Activated T-helper 1 cell treated with anti-CD3 and anti-CD28 coated beads, Interleukin-2, amount 50 U/mL, for 16 hours (primary cell): Measurements from ENCODE around the gene ESYT2.

Experiments used
- DNase-seq, 2 donors: peaks; one replicate each; pipeline ENCODE4 v3.0.0-alpha.2; 2020; ENCODE audit warnings: low read depth in 1 of 2, low spot score in 1 of 2

Gene ESYT2

GRCh38 chr7:158747408-158747807 lies 81.9 kb downstream of the ESYT2 start:
- DNase-seq: no peak

GRCh38 chr7:158746957-158747356 lies 82.4 kb downstream of the ESYT2 start:
- DNase-seq: no peak

DNA sequence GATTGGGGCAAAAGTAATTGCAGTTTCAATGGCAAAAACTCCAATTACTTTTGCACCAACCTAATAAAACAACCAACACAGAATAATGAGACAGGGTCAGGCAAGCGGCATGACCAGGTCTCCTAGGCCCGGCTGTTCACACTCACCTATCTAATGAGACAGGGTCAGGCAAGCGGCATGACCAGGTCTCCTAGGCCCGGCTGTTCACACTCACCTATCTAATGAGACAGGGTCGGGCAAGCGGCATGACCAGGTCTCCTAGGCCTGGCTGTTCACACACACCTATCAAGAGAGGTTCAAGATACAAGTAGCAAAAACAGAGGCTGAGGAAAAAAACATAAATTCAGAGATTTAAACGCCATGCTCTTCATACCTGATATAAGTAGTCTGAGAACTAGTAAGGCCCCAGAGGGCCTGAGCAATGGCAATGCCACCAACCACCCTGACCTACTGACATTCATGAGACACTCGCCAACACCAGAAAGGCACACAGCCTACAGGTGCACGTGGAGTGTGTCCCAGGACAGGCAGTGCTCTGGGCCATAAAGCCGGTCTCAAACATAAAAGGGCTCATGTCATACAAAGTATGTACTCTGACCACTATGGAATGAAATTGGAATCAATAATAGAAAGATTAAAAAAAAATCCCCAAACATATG lies 84.1 kb downstream of the ESYT2 start:
- no peak for DNase-seq

GRCh38 chr7:158744070-158744469 lies 85.2 kb downstream of the ESYT2 start:
- no peak for DNase-seq

DNA sequence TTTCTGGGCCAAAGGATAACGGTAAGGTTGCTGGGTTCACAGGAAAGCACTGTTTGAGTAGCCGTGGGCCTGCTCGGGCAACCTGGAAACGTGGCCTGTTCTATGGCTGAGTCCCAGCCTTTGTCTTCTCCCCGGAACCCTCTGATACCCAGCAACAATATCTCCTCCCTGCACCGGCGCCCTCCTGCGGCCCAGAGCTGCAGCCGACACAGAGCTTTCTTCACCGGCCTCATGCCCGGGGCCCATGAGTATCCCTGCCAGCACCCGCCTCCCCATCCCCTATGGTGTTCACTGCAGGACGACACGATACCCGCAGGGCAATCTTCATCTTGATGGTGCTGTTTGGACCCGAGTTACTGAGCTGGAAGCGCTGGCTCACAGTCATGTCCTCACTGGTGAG lies 86.1 kb downstream of the ESYT2 start:
- DNase-seq: no peak

DNA sequence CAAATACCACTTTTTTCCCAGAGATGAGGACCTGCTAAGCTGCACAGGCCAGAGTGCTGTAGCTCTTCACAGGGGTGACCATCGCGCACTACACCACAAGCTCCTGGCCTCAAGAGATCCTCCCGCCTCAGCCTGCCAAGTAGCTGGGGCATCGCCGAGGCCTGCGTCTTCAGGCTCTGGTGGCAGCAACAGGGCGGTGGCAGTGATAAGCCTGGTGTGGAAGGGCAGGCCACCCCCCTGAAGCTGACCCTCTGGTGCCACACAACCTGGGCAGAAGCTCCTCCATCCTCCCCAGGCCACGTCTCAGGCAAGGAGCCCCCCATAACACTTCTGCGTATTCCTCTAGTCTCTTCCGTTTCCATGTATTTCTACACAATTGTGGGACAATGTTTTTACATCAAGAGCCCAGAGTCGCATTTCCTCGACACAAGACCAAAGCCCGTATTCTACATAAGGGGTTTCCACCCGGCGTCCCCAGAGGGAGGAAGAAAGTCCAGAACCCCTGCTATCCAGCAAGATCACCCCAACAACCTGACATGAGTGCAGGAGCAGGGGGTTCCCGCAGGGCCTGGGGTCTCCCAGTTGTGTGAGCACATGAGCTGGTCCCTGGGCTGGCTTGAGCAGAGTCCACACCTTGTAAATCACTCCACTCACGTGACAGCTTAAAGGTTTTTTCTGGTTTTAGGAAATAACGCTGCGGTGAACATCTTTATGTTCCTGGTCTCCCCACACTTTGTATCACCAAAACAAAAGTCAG lies 87.1 kb downstream of the ESYT2 start:
- DNase-seq: no peak

DNA sequence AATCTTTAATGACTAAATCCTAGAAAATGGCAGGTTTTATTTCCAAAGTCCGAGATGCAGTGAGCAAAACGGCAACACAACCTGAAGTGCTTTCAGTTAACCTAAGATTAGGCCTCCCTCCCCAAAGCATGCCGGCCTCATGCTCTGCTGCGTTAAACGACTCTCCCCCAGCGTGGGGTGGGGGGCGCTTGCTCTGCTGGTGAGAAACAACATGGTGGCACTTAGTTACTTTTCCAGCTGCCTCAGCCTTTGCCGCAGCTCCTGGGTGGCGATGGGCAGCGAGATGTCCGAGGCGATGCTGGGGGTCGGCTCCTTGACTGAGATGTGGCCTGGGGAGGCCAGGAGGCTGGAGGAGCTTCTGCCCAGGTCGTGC lies 88.0 kb downstream of the ESYT2 start:
- DNase-seq: no peak

- no peak for DNase-seq
These were observed 88.5 kb downstream of the ESYT2 start for GRCh38 chr7:158740657-158741293.

DNA sequence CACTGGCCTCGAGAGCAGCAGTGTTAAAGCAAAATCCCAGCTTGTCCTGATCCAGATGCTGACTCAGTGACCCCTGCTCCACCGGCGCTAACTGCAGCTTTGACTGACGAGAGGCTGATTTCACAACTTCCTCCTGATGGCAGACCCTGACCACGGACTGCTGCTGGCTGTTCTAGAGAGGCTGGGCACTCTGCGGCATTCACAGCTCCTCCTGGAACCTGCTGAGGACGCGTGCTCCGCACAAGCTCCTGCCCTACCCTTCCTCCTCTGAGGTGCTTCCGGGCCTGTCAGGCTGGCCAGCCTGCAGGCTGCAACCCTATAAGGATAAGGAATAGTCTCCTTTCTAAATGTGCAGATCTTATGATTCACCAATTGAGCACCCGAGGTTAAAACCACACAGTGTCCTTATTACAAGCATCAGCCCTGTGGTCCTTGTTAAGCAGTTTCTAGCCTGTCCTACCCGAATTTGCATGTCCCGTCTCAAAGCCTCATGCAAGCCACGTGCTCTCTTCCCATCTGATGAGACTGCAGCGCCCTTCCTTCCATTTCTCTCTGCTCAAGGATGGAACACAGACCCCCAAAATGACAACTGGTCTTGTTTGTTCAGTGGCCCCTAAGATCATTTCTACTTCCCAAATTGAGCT lies 89.2 kb downstream of the ESYT2 start:
- DNase-seq: no peak

- no peak for DNase-seq
These were observed 90.5 kb downstream of the ESYT2 start for GRCh38 chr7:158738841-158739240.

- no peak for DNase-seq
These were observed 92.1 kb downstream of the ESYT2 start for GRCh38 chr7:158737064-158737695.

- no peak for DNase-seq
These were observed 93.4 kb downstream of the ESYT2 start for GRCh38 chr7:158735935-158736334.

- DNase-seq: no peak
These were observed 94.4 kb downstream of the ESYT2 start for GRCh38 chr7:158734861-158735260.

DNA sequence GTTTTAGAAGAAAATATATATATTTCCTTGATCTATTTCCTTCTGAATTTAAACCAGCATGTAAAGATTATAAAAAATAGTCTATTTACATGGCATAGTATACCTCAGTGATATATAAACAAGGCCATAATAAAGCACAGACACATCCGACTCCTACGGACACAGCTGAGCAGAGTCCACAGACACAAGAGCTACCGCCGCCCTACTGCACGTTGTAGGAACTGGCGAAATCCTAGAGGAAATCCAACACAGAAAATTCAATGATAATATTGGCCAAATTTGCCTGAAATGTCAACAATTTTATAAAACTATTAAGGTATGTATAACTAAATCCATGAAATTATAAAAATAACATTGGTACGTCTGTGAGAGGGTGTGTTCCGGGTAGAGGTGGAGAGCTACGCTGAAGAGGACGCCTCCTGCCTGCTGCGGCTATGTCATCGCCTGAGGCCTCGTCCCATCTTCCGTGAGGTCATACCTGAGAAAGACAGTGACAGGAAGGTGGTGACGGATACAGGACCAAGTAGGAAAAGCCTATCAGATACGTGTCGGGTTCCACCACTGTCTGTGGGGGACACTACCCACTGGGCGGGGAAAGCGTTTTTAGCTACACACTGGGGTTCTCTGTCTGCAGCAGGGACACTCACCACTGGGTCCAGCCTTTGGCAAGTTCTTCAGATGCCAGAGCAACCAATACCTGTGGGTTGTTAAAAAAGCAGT lies 95.4 kb downstream of the ESYT2 start:
- DNase-seq: no peak

- DNase-seq: no peak
These were observed 96.1 kb downstream of the ESYT2 start for GRCh38 chr7:158733220-158733519.

DNA sequence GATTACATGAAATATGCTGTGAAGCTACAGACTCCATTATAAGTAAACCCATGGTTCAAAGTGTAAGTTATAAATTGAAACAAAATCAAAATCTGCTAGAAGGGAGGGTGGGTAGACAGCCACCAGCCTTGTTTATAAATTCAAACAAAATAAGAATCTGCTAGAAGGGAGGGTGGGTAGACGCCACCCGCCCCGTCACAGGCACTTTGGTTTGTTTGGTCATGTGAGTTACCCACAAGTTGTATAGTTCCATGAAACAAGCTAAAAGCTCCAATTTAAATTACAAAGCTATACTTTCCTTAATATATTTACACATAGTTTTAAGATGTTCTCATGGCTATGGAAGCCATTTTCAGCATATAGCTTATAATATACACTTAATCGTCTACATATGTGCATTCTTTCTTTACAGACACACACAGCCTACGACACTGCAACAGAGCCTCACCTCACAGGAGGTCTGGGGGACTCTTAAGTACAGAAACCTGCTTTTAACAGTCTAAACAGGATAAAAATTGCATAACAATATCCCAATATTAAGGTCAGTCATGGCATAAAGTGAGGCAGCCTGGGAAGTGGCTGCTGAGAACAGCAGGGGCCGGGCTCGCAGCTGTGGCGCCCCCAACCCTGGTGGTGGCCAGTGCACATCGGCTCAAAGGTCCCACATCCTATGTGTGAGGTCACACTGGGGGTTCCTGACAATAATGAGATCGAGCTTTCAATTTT lies 96.7 kb downstream of the ESYT2 start:
- no peak for DNase-seq

GRCh38 chr7:158731761-158732160 lies 97.5 kb downstream of the ESYT2 start:
- no peak for DNase-seq

DNA sequence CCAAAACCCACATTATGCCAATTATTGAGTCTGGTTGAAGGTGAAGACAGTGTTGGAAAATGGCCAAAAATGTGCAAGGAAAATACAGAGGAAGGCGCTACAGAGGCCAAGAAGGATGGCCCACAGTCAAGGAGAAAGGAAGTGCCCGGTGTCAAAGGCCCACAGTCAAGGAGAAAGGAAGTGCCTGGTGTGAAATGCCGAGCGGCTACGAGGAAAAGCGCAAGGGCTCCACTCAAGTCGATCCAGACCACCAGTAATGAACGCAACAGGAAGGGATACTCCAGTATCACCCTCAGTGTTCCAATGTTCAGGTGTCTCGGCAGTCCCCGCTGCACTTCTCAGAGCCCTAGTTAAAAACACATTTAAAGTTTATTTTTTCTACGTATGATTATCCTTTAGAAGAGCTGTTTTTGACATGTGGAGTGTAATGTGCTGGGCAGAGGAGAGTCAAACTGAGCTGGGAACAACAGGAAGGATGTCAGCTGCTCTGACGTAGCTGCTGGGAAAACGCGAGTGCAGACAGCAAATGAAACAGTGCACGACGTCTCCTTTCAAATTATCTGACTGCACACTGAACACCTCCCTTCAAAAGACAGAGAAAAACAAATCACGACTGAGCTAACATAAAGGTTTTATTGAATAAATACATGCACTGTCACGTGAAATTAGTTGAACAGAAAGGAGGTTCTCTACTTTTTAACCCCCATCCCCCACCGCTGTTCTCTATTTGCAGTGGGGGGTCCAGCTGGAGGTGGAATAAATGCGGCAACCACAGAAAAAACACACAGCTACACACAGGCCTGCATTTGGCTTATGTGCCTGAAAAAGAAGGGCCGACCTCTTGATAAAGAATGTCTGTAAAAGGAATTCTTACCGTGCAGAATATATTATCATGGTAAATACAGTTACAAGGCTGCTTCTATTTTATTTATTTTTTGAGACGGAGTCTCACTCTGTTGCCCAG lies 98.6 kb downstream of the ESYT2 start:
- DNase-seq: no peak
